Spinal cord (tissue), 10 donors: Measurements from ENCODE around the gene TMEM107. TPM values are rescaled to one million over a fixed set of nuclear protein-coding genes. Genes with fewer than 3 reads are reported as not detected.
A peak's percentile ranks its signal among the peaks of the same experiment; 100 is the strongest.

ENCODE experiments used
- DNase-seq, 6 donors: peaks; one replicate each; pipeline versions ENCODE4 v3.0.0 to v3.0.0-alpha.2; 2013 to 2015; ENCODE audit warnings: low spot score in 6 of 6, low read depth in 4 of 6
- H3K27ac ChIP-seq: one replicate; pipeline ENCODE4 v1.5.1; 2013; ENCODE audit warnings: low read depth, low read length, control low read depth
- H3K27me3 ChIP-seq: one replicate; pipeline ENCODE4 v1.6.1; 2013; ENCODE audit warnings: low read length; ENCODE audit not compliant: control insufficient read depth, insufficient read depth
- H3K36me3 ChIP-seq: one replicate; pipeline ENCODE4 v1.6.1; 2013; ENCODE audit warnings: low read length; ENCODE audit not compliant: control insufficient read depth, insufficient read depth
- H3K4me1 ChIP-seq: one replicate; pipeline ENCODE4 v1.6.1; 2013; ENCODE audit warnings: low read length; ENCODE audit not compliant: control insufficient read depth, insufficient read depth
- H3K4me3 ChIP-seq: one replicate; pipeline ENCODE4 v1.5.1; 2013; ENCODE audit warnings: low read depth, low read length, control low read depth
- H3K9me3 ChIP-seq: one replicate; pipeline ENCODE4 v1.6.1; 2013; ENCODE audit warnings: low read length; ENCODE audit not compliant: control insufficient read depth, insufficient read depth
- WGBS: methylation state at CpG from one replicate; pipeline ENCODE4 v1.1.5; 2013; ENCODE audit warnings: missing lambda C conversion rate; ENCODE audit not compliant: insufficient coverage; 5-methylcytosine and 5-hydroxymethylcytosine counted together
- polyA plus RNA-seq, 2 donors: library from polyadenylated mRNA; unstranded; fragments of 120-200 nt; gene quantifications; one replicate each; pipeline ENCODE4 v1.2.1, GENCODE V29; 2013; ENCODE audit not compliant: insufficient read length in 2 of 2
- total RNA-seq, 2 donors: library from RNA; depleted of rRNA in 1 of 2; stranded (reverse); fragments of 120-200 nt in 1 of 2; fragments of >200 nt in 1 of 2; gene quantifications; one replicate each; pipeline versions ENCODE4 v1.2.3 to v1.2.4, GENCODE V29; 2013 to 2014
- donor health status: healthy.

Gene TMEM107
- total and polyA plus RNA-seq, 4 donors: 19.0 to 48.1 (median 22.5) TPM

- peak; percentile 75 to 99 (median 95) for DNase-seq
- H3K27ac ChIP-seq: peak within 1 kb of the TSS; percentile 100
- WGBS: 0% methylated on average over 69 of the region's 70 CpGs
- H3K27me3 ChIP-seq: no peaks in the 10 kb centered on the region
- H3K9me3 ChIP-seq: no peaks in the 10 kb centered on the region
- peaks cover 52% of the 10 kb centered on the region for H3K4me1 ChIP-seq
- H3K4me3 ChIP-seq: peak within 1 kb of the TSS; percentile 94
- no peaks in the 10 kb centered on the region for H3K36me3 ChIP-seq
Measured at GRCh38 chr17:8189711-8190477, 13.7 kb upstream of the TMEM107 start, which contains the start of gene BORCS6. Gene BORCS6, minus strand, starts transcription at chr17:8190180. Its CDS starts 40 bp downstream, at chr17:8190140.

DNA sequence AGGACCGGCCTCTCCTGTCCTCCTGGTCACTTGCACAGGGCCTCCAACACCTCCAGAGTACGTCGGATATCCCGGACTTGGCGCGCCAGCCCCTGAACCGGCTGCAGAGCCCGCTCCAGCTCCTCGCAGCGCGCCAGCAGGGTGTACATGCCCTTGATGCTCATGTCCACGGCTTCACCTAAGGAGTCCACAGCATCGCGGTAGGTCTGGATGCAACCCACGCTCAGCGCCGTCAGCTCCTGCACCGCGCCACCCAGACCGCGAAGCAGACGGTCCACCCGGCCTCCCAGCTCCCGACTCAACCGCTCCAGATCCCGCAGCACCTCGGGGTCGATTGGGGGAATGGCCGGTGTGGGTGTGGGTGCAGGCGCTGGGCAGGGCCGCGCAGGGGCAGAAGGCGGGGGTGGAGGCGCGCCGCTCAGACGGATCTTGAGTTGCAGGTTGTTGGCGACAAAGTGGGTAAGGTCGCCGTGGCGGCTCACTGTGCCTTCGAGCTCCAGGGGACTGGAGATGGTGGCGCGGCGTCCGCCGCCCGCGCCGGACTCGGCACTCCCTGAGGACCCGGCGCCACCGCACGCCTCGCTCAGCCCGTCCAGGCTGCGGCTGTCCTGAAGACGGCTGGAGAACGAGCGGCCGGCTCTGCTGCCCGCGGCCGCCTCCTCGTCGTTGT is 13.0 kb upstream of the TMEM107 start:
- WGBS: 4% methylated on average over 67 of the region's 67 CpGs

DNA sequence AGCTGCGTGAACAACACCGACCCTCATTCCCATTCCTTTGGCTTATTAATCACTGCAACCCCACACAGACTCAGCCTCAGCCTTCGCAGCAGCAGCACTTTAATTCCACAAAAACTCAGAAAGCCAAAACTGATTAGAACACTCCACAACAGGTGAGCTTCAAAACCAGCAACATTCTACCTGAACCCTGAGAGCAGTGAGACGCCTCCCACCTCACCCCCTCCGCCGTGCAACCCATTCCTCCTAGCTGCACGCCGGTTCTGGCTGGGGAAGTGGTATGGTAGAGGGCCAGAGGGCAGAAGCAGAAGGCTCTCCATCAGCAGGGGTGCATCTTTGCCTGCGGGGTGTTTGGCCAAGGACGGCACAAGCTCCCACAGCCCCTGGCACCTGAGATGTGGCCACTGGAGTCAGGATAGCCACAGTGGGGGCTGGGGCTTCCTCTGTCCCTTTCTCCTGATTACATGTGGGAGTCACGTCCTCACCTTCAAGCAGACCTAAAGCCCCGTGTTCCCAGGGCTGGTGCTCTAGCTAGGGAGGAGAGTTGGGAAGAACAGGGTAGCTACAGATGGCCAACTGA is 12.2 kb upstream of the TMEM107 start:
- Histone ChIP-seq H3K4me3 (peak overlapping the region; percentile 94), H3K27ac (peak overlapping the region; percentile 100), H3K9me3 (no peaks in the 10 kb centered on the region), H3K4me1 (peaks cover 52% of the 10 kb centered on the region), H3K27me3 (no peaks in the 10 kb centered on the region), H3K36me3 (no peaks in the 10 kb centered on the region)
- 20% methylated on average over 5 of the region's 12 CpGs for WGBS
- DNase-seq: peak in 1 of 6 donors; percentile 19

More for the DNA sequence above, 13.0 kb upstream of the TMEM107 start:
- DNase-seq: peak in 1 of 6 donors; percentile 22
- H3K27ac ChIP-seq: peak overlapping the region; percentile 100
- no peaks in the 10 kb centered on the region for H3K9me3 ChIP-seq
- peaks cover 52% of the 10 kb centered on the region for H3K4me1 ChIP-seq
- H3K4me3 ChIP-seq: peak overlapping the region; percentile 94
- H3K36me3 ChIP-seq: no peaks in the 10 kb centered on the region
- H3K27me3 ChIP-seq: no peaks in the 10 kb centered on the region

DNA sequence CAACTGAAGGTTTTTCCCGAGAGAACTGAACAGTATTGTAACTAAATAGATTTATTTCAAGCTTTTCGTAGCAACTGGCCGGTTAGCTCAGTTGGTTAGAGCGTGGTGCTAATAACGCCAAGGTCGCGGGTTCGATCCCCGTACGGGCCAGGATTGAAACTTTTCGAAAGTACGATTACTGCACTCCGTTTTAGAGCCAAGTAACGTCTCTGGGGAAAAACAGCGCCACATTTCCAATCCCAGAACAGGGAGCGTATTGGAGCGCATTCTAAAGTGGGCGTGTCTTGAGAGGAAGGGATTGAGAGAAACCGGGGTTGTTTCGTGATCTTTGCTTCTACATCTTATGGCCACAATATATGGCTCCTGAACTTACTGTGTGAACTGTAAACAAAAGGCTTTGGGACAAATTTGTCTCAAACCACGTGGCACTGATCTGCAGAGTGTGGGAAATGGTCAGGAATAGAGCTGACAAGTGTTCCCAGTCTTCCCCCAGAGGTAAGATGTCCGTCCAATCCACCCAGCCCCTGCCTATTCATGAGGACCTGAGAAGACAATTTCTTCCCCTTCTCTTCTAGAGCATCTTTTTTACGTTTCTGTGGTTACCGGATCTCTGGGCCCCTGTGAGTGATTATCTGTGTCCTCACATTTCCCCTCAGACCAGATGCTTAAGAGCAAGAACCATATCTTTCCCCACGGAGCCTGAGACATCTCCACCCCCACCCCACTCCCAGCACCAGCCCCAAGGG is 11.5 kb upstream of the TMEM107 start:
- Histone ChIP-seq H3K4me3 (peak overlapping the region; percentile 94), H3K27me3 (no peaks in the 10 kb centered on the region), H3K4me1 (peaks cover 49% of the 10 kb centered on the region), H3K9me3 (no peaks in the 10 kb centered on the region), H3K27ac (peak overlapping the region; percentile 100), H3K36me3 (no peaks in the 10 kb centered on the region)
- peak; percentile 91 to 99 (median 92) for DNase-seq
- 0% methylated on average over 19 of the region's 25 CpGs for WGBS

- peak; percentile 86 to 99 (median 92) for DNase-seq
- Histone ChIP-seq H3K9me3 (no peaks in the 10 kb centered on the region), H3K27ac (peak overlapping the region; percentile 100), H3K27me3 (no peaks in the 10 kb centered on the region), H3K4me1 (peaks cover 45% of the 10 kb centered on the region), H3K4me3 (peak overlapping the region; percentile 94), H3K36me3 (no peaks in the 10 kb centered on the region)
- under 1% methylated on average over 30 of the region's 32 CpGs for WGBS
Measured at GRCh38 chr17:8186787-8187516, 10.8 kb upstream of the TMEM107 start.

DNA sequence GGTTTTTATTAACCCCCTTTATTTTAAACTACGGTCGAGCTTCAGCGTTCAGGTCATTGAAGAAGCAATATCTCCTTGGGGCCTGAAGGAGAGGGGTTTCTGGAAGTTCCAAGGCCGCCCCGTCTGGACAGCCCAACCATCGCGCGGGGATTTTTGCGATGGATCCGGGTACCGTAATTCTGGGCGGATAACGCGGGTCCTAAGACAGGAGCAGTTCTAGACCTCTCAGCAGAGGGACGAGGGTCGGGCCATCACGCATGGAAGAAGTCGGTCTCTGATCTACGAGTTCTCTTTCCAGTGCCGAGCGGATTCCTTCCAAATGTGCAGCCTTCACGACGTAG is 10.2 kb upstream of the TMEM107 start:
- H3K4me3 ChIP-seq: peak overlapping the region; percentile 94
- H3K9me3 ChIP-seq: no peaks in the 10 kb centered on the region
- under 1% methylated on average over 23 of the region's 23 CpGs for WGBS
- peak overlapping the region; percentile 100 for H3K27ac ChIP-seq
- H3K36me3 ChIP-seq: no peaks in the 10 kb centered on the region
- no peak for DNase-seq
- peaks cover 42% of the 10 kb centered on the region for H3K4me1 ChIP-seq
- H3K27me3 ChIP-seq: no peaks in the 10 kb centered on the region

DNA sequence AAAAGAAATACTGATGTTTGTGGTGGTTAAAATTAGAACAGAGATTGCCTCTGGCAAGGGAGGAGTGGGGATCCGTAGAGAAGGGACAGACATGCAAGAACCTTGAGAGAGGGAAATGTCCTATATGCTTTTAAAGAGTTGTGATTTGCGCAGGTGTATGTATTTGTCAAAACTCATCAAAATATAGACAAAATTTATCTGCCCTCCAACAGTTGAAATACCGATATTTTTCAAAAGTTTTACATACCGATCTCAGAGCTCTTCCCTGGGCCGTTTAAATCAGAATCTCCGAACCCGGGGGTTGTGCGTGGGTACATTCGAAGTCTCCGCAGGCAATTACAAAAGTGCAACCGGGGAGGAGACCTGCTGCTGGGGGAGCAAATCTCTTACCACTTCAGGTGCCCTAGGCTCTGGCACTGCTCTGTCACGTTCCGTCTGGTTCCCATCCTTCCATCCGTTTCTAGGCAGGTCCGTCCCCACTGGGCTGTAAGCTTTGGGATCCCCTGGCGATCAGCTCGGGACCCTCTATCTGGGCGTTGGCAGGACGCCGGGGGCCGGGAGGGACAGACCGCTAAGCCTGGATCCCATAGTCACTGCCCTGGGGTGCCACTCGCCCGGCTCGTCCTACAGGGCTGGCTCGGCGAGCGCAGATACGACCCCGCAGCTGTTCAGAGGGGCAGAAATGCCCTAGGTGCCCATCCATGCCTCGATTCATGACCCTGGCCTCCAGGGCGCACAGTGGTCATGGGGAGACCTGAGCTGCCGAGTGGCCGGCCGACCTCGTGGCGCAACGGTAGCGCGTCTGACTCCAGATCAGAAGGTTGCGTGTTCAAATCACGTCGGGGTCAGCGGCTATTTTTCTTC is 9.6 kb upstream of the TMEM107 start:
- H3K36me3 ChIP-seq: no peaks in the 10 kb centered on the region
- peak overlapping the region; percentile 94 for H3K4me3 ChIP-seq
- peak in 2 of 6 donors; percentile 93 to 94 for DNase-seq
- 0% methylated on average over 37 of the region's 44 CpGs for WGBS
- H3K4me1 ChIP-seq: peaks cover 36% of the 10 kb centered on the region
- peak overlapping the region; percentile 100 for H3K27ac ChIP-seq
- no peaks in the 10 kb centered on the region for H3K27me3 ChIP-seq
- H3K9me3 ChIP-seq: no peaks in the 10 kb centered on the region

DNA sequence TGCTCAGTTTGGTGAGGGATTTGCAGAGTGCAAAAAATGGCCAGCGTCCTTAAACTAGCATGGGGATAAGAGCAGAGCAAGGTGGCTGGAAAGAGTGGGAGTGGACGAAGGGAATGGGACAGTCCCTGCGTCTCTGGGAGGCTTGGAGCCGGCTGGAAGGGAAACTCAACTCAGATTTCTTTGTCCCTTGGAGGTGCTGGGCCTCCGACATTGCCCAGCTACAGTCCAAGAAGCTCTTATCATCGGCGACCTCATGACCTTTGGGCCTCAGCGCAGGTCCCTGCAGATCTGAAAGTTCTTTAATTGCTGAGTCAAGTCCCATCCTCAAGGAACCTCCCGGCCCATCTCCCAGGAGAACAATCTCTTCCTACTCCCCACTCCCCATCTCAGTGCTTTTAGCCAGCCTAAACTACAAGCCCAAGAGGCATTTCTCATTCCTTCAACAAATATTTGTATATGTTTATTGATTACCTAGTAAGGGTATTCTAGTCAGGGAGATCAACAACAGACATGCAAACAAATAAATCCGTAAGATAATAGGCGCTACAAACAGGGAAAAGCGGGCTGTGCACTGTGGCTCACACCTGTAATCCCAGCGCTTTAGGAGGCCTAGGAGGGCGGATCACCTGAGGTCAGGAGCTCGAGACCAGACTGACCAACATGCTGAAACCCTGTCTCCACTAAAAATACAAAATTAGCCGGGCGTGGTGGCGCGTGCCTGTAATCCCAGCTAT is 985 bp upstream of the TMEM107 start:
- DNase-seq: no peak
- Histone ChIP-seq H3K36me3 (no peaks in the 10 kb centered on the region), H3K27me3 (no peaks in the 10 kb centered on the region), H3K4me1 (peaks cover 40% of the 10 kb centered on the region), H3K4me3 (peak overlapping the region; percentile 83), H3K27ac (peak overlapping the region; percentile 97), H3K9me3 (no peaks in the 10 kb centered on the region)
- WGBS: 69% methylated on average over 13 of the region's 19 CpGs
